NCI-H2196 treated with DMSO at 0.1 percent for 48 hours (cell line): ENCODE data around the gene NHEJ1.

Experiments
- DNase-seq: peaks from one replicate; lab custom pipeline; 2025; ENCODE audit not compliant: unreplicated experiment; lab: John Stamatoyannopoulos, UW

NHEJ1 gene

GRCh38 chr2:219182331-219183150, 21.9 kb upstream of the NHEJ1 start:
- DNase-seq, result no peak

- DNase-seq, result no peak
Measured at GRCh38 chr2:219181531-219181930, 20.9 kb upstream of the NHEJ1 start.

- no peak for DNase-seq
Measured at GRCh38 chr2:219180961-219181360, 20.3 kb upstream of the NHEJ1 start.

- no peak for DNase-seq
Measured at GRCh38 chr2:219179601-219180465, 19.2 kb upstream of the NHEJ1 start.

GRCh38 chr2:219178377-219179175, 18.0 kb upstream of the NHEJ1 start:
- no peak for DNase-seq

- peak; percentile 77 for DNase-seq
Measured at GRCh38 chr2:219177552-219178376, 17.1 kb upstream of the NHEJ1 start, which contains the start of gene RETREG2. Gene RETREG2, plus strand, starts transcription at chr2:219178275. Its CDS starts 78 bp downstream, at chr2:219178353.

DNA sequence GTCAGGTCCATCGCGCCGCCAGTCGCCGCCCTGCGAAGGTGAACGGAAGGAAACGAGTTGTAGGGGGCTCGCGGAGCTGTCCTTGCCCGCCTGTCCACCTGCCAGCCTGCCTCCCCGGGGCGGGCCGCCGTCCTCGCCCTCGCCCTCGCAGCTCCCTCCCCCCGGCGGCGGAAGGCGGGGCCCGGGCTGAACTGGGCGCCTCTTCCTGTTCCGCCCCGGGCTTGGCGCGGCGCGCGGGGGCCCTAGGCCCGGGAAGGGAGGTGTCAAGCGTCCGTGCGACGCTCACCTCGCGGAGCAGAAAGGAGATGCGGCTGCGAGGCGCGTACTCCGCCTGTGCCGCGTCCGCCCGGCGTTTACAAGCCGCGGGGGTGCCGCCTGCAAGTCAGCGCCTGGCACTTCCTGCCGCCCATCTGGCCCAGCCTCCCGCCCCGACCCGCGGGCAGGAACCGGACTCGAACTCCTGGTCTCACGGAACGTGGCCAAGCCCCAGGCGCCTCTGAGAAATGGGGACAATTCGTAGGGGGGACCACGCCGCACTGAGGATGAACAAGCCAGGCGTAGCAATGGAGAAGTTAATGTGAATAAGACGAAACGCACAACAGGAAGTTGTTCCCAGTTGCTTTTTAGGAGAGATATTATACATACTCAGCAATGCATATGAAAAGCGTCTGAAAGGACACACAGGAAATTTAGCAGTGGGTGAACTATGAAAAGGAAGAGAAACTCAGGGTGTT, 16.4 kb upstream of the NHEJ1 start, which contains the start of gene CNPPD1:
TSS of gene CNPPD1 (minus strand) at position 108 of the 734 bp plus-strand sequence. CDS start at position 11, 97 bp downstream.
- peak; percentile 80 for DNase-seq

DNA sequence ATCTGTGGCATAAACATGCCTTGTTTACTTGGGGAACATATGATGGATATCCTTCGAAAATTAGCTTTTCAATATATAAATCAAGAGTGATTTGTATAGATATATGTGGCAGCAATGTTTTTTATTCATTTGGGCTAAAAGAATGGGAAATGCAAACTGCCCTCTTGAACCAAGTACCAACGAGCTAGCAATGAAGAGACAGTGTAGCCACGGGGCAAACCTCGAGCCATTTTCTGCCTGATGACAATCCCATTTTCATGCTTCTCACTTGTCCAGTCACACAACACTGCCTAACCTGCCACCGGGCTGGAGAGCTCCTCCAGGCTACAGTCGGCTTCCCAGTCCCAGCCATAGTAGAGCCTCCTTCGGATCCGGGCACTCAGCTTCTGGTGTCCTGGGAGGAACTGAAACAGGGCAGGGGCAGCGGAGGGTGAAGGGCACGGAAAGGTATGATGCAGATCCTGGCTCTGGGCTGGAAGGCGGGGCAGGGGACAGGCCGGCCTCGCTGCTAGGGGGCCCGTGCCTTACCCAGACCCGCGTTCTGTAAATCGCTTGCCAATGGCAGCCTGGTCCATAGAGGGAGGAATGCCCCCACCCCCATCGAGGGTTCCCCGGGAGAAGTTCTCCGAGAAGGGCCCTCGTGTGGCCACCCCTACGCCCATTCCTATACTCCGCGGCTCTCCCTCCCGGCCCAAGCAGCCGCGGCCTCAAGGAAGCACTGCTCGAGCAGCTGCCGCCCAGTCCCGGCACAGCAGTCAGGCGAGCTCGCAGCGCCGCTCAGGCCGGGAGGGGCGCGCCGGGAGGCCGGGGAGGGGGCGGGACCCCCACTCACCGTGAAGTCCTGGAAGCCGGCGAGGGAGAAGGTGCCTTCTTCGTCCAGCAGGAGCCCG, 15.6 kb upstream of the NHEJ1 start:
- DNase-seq, result no peak

DNA sequence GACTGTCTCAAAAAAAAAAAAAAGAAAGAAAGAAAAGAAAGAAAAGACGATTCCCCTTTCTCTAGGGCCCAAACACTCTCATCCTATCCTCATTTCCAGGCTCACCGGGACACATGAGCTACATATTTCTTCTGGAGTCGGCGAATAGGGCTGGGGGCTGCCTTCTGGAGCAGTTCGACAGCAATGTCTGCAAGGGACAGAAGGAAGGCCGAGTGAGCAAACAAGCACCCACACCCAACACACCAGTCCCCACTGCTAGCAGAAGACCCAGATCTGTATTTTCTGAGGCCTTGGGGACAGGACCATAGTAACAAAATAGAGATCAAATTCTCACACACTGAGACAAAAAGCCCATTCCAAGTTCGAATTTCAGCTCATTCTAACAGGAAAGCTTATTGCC, 14.9 kb upstream of the NHEJ1 start:
- no peak for DNase-seq

GRCh38 chr2:219174801-219175200, 14.2 kb upstream of the NHEJ1 start:
- no peak for DNase-seq

- no peak for DNase-seq
Measured at GRCh38 chr2:219174146-219174545, 13.5 kb upstream of the NHEJ1 start.

DNA sequence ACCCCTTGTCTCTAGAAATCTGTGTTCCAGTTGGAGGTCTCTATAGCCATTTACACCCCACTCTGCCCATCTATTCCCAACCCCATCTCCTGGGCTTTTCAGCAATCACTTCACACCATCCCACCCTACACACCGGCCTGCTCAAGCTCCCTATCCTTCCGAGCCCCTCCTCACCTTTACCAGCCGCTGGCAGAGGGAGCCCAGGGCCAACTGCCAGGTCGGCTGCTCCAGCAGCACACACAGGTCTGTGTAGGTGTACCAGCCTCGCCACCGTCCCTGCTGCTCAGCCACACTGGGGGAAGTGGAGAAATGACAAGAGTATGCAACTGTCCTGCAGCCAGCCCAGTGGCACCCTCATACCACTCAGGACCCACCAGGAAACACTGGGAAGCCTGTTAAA, 12.6 kb upstream of the NHEJ1 start:
- DNase-seq, result no peak

GRCh38 chr2:219172231-219173154, 11.9 kb upstream of the NHEJ1 start:
- no peak for DNase-seq

- DNase-seq, result no peak
Measured at GRCh38 chr2:219171231-219171651, 10.6 kb upstream of the NHEJ1 start.

DNA sequence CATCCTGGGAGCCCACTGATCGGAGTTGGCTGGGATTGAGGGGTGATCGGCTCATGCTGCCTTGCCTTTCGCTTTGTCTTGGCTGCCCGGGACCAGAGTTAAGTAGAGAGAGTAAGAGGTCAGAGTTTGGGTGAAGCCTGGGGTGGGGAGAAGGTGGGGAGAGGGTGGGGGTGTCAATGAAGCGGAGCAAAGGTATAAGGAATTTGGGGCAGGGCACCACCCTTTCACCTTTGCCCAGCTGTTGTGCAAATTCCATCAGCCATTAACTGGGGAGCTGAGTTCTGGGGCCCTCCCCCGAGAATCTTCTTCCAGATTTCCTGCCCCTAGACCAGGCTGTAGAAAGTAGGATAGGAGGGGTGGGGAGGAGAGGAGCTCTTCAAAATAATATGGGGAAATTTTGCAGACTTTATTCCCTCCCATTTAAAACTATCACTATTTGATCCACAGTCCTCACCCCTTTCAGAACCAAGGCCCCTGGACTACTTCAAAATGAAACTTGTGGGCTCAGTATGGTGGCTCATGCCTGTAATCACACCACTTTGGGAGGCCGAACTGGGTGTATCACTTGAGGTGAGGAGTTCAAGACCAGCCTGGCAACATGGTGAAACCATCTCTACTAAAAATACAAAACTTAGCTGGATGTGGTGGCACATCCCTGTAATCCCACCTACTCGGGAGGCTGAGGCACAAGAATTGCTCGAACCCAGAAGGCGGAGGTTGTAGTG, 9.5 kb upstream of the NHEJ1 start, which contains the start of gene SLC23A3:
TSS of gene SLC23A3 (minus strand) at position 100 of the 725 bp plus-strand sequence. CDS start at position 55, 45 bp downstream.
- DNase-seq, result no peak

DNA sequence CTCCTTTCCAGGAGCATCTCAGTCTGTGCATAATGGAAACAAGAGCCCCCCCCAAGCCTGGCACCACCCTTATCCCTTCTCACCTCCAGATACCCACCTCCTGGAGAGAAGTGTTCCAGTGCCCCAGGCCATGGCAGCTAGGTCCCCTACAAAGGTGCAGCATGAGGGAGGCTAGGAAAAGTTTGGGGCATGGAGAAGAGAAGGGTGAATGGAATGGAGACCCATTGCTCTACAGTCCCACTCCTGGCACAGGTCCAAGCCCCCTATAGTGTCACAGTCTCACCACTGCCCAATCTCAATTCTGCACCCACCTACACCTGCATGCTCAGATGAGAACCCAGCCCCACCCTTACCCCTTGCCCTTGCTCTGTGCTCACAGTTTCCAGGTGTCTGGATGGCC, 8.3 kb upstream of the NHEJ1 start:
- no peak for DNase-seq

- no peak for DNase-seq
Measured at GRCh38 chr2:219168526-219168925, 7.9 kb upstream of the NHEJ1 start.
